ENCODE results near the gene OAT.

OAT gene

GRCh38 chr10:124353091-124353815, 65.5 kb downstream of the OAT start:
- no peaks in the 10 kb centered on the region for H3K9me2 ChIP-seq (replicated peaks; ENCODE audit: low read depth, low read length)
- H3F3A ChIP-seq (ENCODE audit: low read depth), result no peaks in the 10 kb centered on the region; the same call in 1 of the 2 replicates
- no peak overlapping the region for H3K4me2 ChIP-seq (ENCODE audit: low read depth, low read length, poor library complexity, severe bottlenecking)
- no peak for TF ChIP-seq EZH2phosphoT487 (IDR thresholded peaks at IDR 0.05; ENCODE audit: borderline replicate concordance)
- TF ChIP-seq, protein P1, sequence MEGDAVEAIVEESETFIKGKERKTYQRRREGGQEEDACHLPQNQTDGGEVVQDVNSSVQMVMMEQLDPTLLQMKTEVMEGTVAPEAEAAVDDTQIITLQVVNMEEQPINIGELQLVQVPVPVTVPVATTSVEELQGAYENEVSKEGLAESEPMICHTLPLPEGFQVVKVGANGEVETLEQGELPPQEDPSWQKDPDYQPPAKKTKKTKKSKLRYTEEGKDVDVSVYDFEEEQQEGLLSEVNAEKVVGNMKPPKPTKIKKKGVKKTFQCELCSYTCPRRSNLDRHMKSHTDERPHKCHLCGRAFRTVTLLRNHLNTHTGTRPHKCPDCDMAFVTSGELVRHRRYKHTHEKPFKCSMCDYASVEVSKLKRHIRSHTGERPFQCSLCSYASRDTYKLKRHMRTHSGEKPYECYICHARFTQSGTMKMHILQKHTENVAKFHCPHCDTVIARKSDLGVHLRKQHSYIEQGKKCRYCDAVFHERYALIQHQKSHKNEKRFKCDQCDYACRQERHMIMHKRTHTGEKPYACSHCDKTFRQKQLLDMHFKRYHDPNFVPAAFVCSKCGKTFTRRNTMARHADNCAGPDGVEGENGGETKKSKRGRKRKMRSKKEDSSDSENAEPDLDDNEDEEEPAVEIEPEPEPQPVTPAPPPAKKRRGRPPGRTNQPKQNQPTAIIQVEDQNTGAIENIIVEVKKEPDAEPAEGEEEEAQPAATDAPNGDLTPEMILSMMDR (conservative IDR thresholded peaks at IDR 0.05; ENCODE audit: low read length), result no peak
- no peak overlapping the region for H3K4me3 ChIP-seq (ENCODE audit: low read length, poor library complexity, severe bottlenecking)
- no peaks in the 10 kb centered on the region for H3K9me3 ChIP-seq (ENCODE audit: insufficient read depth, low read depth, low read length)
- H3K79me2 ChIP-seq (ENCODE audit: insufficient read depth, low read length), result no peaks in the 10 kb centered on the region
- H2AFZ ChIP-seq (ENCODE audit: low read length), result no peak overlapping the region
- H3K36me3 ChIP-seq (ENCODE audit: insufficient read depth, low read length), result no peaks in the 10 kb centered on the region
- H3K27me3 ChIP-seq (ENCODE audit: insufficient read depth, low read length, poor library complexity, severe bottlenecking), result no peaks in the 10 kb centered on the region
- no peak overlapping the region for H3K9ac ChIP-seq (ENCODE audit: low read depth, low read length, poor library complexity, severe bottlenecking)
- H4K20me1 ChIP-seq (ENCODE audit: insufficient read depth, low read length, poor library complexity, severe bottlenecking), result no peaks in the 10 kb centered on the region
- peaks cover 5% of the 10 kb centered on the region for H3K4me1 ChIP-seq (ENCODE audit: insufficient read depth, low read length, poor library complexity, severe bottlenecking)

DNA sequence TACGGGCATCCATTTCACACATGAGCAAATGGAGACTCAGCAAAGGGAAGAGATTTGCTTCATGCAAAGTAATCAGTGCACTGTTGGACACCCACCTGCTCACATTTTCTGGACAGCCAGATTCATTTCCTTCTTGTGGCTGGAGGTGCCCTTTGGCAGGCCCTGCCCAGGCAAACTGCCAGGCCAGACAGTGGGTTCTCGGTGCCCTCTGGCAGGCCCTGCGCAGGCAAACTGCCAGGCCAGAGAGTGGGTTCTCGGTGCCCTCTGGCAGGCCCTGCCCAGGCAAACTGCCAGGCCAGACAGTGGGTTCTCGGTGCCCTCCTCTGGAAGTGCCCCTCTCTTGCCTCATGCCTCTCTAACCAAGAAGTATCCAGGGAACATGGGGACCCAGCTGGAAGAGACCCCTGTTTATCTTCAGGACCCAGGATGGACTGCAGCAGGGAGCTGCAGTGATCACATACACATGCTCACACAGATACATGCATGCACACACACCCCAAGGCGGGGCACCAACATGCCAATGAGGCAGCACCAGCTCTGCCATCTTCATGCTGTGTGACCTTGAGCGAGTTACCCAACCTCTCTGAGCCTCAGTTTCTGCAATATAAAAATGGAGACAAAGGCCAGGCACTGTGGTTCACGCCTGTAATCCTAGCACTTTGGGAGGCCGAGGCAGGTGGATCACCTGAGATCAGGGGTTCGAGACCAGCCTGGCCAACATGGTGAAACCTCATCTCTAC, 67.1 kb downstream of the OAT start:
- no peaks in the 10 kb centered on the region for H3K79me2 ChIP-seq (ENCODE audit: insufficient read depth, low read length)
- TF ChIP-seq, protein P1 (conservative IDR thresholded peaks at IDR 0.05; ENCODE audit: low read length), result no peak
- TF ChIP-seq EZH2phosphoT487 (IDR thresholded peaks at IDR 0.05; ENCODE audit: borderline replicate concordance), result no peak
- no peaks in the 10 kb centered on the region for H3K9me2 ChIP-seq (replicated peaks; ENCODE audit: low read depth, low read length)
- no peaks in the 10 kb centered on the region for H3K27me3 ChIP-seq (ENCODE audit: insufficient read depth, low read length, poor library complexity, severe bottlenecking)
- H4K20me1 ChIP-seq (ENCODE audit: insufficient read depth, low read length, poor library complexity, severe bottlenecking), result no peaks in the 10 kb centered on the region
- no peaks in the 10 kb centered on the region; the same call in 1 of the 2 replicates for H3F3A ChIP-seq (ENCODE audit: low read depth)
- no peaks in the 10 kb centered on the region for H3K36me3 ChIP-seq (ENCODE audit: insufficient read depth, low read length)
- peaks cover 5% of the 10 kb centered on the region for H3K4me1 ChIP-seq (ENCODE audit: insufficient read depth, low read length, poor library complexity, severe bottlenecking)
- H3K4me2 ChIP-seq (ENCODE audit: low read depth, low read length, poor library complexity, severe bottlenecking), result no peak overlapping the region
- no peak overlapping the region for H2AFZ ChIP-seq (ENCODE audit: low read length)
- H3K9ac ChIP-seq (ENCODE audit: low read depth, low read length, poor library complexity, severe bottlenecking), result no peak overlapping the region
- H3K4me3 ChIP-seq (ENCODE audit: low read length, poor library complexity, severe bottlenecking), result no peak overlapping the region
- H3K9me3 ChIP-seq (ENCODE audit: insufficient read depth, low read depth, low read length), result no peaks in the 10 kb centered on the region

- TF ChIP-seq, protein P1 (conservative IDR thresholded peaks at IDR 0.05; ENCODE audit: low read length), result no peak
- TF ChIP-seq EZH2phosphoT487 (IDR thresholded peaks at IDR 0.05; ENCODE audit: borderline replicate concordance), result no peak
- Histone ChIP-seq H2AFZ (ENCODE audit: low read length) (no peak overlapping the region), H3K9ac (ENCODE audit: low read depth, low read length, poor library complexity, severe bottlenecking) (no peak overlapping the region), H3K27me3 (ENCODE audit: insufficient read depth, low read length, poor library complexity, severe bottlenecking) (no peaks in the 10 kb centered on the region), H4K20me1 (ENCODE audit: insufficient read depth, low read length, poor library complexity, severe bottlenecking) (no peaks in the 10 kb centered on the region), H3K4me1 (ENCODE audit: insufficient read depth, low read length, poor library complexity, severe bottlenecking) (peaks cover 5% of the 10 kb centered on the region), H3K79me2 (ENCODE audit: insufficient read depth, low read length) (no peaks in the 10 kb centered on the region), H3K9me2 (replicated peaks; ENCODE audit: low read depth, low read length) (no peaks in the 10 kb centered on the region), H3K9me3 (ENCODE audit: insufficient read depth, low read depth, low read length) (no peaks in the 10 kb centered on the region), H3K4me3 (ENCODE audit: low read length, poor library complexity, severe bottlenecking) (no peak overlapping the region), H3K4me2 (ENCODE audit: low read depth, low read length, poor library complexity, severe bottlenecking) (no peak overlapping the region), H3K36me3 (ENCODE audit: insufficient read depth, low read length) (no peaks in the 10 kb centered on the region), H3F3A (ENCODE audit: low read depth) (no peaks in the 10 kb centered on the region; the same call in 1 of the 2 replicates)
Observed at GRCh38 chr10:124350806-124351205, 67.9 kb downstream of the OAT start.

All from Loucy (cell line).